ENCODE results near the gene HSPA4.

- no peak for TF ChIP-seq CTCF (IDR thresholded peaks at IDR 0.05; ENCODE audit: borderline replicate concordance, extremely low read depth, low read length, poor library complexity, severe bottlenecking)
- TF ChIP-seq EZH2 (IDR thresholded peaks at IDR 0.05; ENCODE audit: borderline replicate concordance, low read depth, low read length, severe bottlenecking) = no peak
These were observed 1.6 kb downstream of the HSPA4 start for GRCh38 chr5:133053448-133053847.
